GM21423 (cell line): ENCODE data around the gene RBFOX2.

ENCODE experiments used
- ATAC-seq: cut with Tn5 transposase; IDR thresholded peaks from one replicate; pipeline ENCODE4 v1.9.1; 2021; ENCODE audit warnings: mild to moderate bottlenecking, moderate library complexity; ENCODE audit not compliant: unreplicated experiment

RBFOX2 gene

GRCh38 chr22:35870517-35871293, 157.9 kb downstream of the RBFOX2 start:
- no peak for ATAC-seq

GRCh38 chr22:35868938-35869337, 159.7 kb downstream of the RBFOX2 start:
- no peak for ATAC-seq

- ATAC-seq, result no peak
Measured at GRCh38 chr22:35866651-35867050, 162.0 kb downstream of the RBFOX2 start.

- no peak for ATAC-seq
Measured at GRCh38 chr22:35864545-35865165, 164.0 kb downstream of the RBFOX2 start.

GRCh38 chr22:35863432-35863831, 165.2 kb downstream of the RBFOX2 start:
- no peak for ATAC-seq

- ATAC-seq, result no peak
Measured at GRCh38 chr22:35862697-35863096, 165.9 kb downstream of the RBFOX2 start.

GRCh38 chr22:35861451-35861850, 167.2 kb downstream of the RBFOX2 start:
- ATAC-seq, result no peak

GRCh38 chr22:35860837-35861236, 167.8 kb downstream of the RBFOX2 start:
- no peak for ATAC-seq

- no peak for ATAC-seq
Measured at GRCh38 chr22:35860087-35860733, 168.4 kb downstream of the RBFOX2 start.

GRCh38 chr22:35854334-35854733, 174.3 kb downstream of the RBFOX2 start:
- no peak for ATAC-seq

GRCh38 chr22:35852076-35852475, 176.5 kb downstream of the RBFOX2 start:
- no peak for ATAC-seq

GRCh38 chr22:35850831-35851230, 177.8 kb downstream of the RBFOX2 start:
- no peak for ATAC-seq

GRCh38 chr22:35846804-35847203, 181.8 kb downstream of the RBFOX2 start:
- ATAC-seq, result no peak

GRCh38 chr22:35844886-35845285, 183.7 kb downstream of the RBFOX2 start:
- no peak for ATAC-seq

- ATAC-seq, result no peak
Measured at GRCh38 chr22:35842954-35843353, 185.7 kb downstream of the RBFOX2 start.

GRCh38 chr22:35842519-35842913, 186.1 kb downstream of the RBFOX2 start:
- ATAC-seq, result no peak

GRCh38 chr22:35841907-35842518, 186.6 kb downstream of the RBFOX2 start:
- ATAC-seq, result no peak

- ATAC-seq, result no peak
Measured at GRCh38 chr22:35840302-35840739, 188.3 kb downstream of the RBFOX2 start.

- no peak for ATAC-seq
Measured at GRCh38 chr22:35839841-35840301, 188.8 kb downstream of the RBFOX2 start.

- no peak for ATAC-seq
Measured at GRCh38 chr22:35838855-35839576, 189.6 kb downstream of the RBFOX2 start.
